Measurements from ENCODE around the gene MIS18A. TPM values are rescaled to one million over a fixed set of nuclear protein-coding genes. Genes with fewer than 3 reads are reported as not detected.

Gene MIS18A
- total RNA-seq, 6 experiments from 2014 or later = 1.2 to 5.1 (median 2.4) TPM

GRCh38 chr21:32233055-32233546 is 45.7 kb downstream of the MIS18A start:
- Histone ChIP-seq H3K27me3 (no peaks in the 10 kb centered on the region), H3K4me3 (no peak overlapping the region), H3K9me3 (no peaks in the 10 kb centered on the region), H3K4me1 (no peaks in the 10 kb centered on the region), H3K36me3 (no peaks in the 10 kb centered on the region), H3K27ac (no peak overlapping the region)
- 52% methylated on average over 4 of the region's 4 CpGs for WGBS (ENCODE audit: insufficient coverage, low coverage, low lambda C conversion rate, missing lambda C conversion rate)
- ATAC-seq = no peak
- TF ChIP-seq POLR2A (IDR thresholded peaks at IDR 0.05) (no peak), CTCF (IDR thresholded peaks at IDR 0.05) (no peak)
- intact Hi-C loops (cut with DNase I) = no loop called here
- DNase-seq = no peak

- Histone ChIP-seq H3K27me3 (no peaks in the 10 kb centered on the region), H3K27ac (no peak overlapping the region), H3K4me1 (no peaks in the 10 kb centered on the region), H3K4me3 (no peak overlapping the region), H3K9me3 (no peaks in the 10 kb centered on the region), H3K36me3 (no peaks in the 10 kb centered on the region)
- no peak for DNase-seq
- WGBS (ENCODE audit: insufficient coverage, low coverage, low lambda C conversion rate, missing lambda C conversion rate) = 32% methylated on average over 1 of the region's 1 CpG
- intact Hi-C loops (cut with DNase I) = no loop called here
- TF ChIP-seq POLR2A (IDR thresholded peaks at IDR 0.05) (no peak), CTCF (IDR thresholded peaks at IDR 0.05) (no peak)
- ATAC-seq = no peak
These were observed 52.4 kb downstream of the MIS18A start for GRCh38 chr21:32226444-32226843.

Other genes starting within 250 kb of the MIS18A start
- gene MRAP, start 19.8 kb upstream of the MIS18A start, total RNA-seq = 1 to 10 TPM in 3 of 6 experiments, under 1 TPM in 2, not detected in 1; 0.37 to 3.0 (median 1.7) TPM
- gene URB1, start 114.0 kb upstream of the MIS18A start, total RNA-seq = 10 to 100 TPM in 3 of 6 experiments, 1 to 10 TPM in 3; 6.3 to 13.6 (median 9.8) TPM
- 1 to 10 TPM; 2.4 to 5.9 (median 4.2) TPM for gene EVA1C, start 133.7 kb upstream of the MIS18A start, total RNA-seq